Cardiac muscle cell (in vitro differentiated cells and primary cell): ENCODE data around the gene ADAMTS14. TPM values are rescaled to one million over a fixed set of nuclear protein-coding genes. Genes with fewer than 3 reads are reported as not detected.

Experiments used
- DNase-seq, 2 donors: peaks; one replicate each; pipeline versions ENCODE4 v3.0.0 to v3.0.0-alpha.2; 2010 to 2017; ENCODE audit warnings: low read depth in 1 of 2, low spot score in 1 of 2
- H3K27ac ChIP-seq: fragments of 200-600 bp; sonication (generic); 2 replicates; pipeline ENCODE4 v1.5.1; 2016
- H3K27me3 ChIP-seq: fragments of 200-600 bp; sonication (generic); 2 replicates; pipeline ENCODE4 v1.6.0; 2016; ENCODE audit warnings: control low read depth
- H3K36me3 ChIP-seq: fragments of 200-600 bp; sonication (generic); 2 replicates; pipeline ENCODE4 v1.5.1; 2016; ENCODE audit warnings: control low read depth
- H3K4me1 ChIP-seq: fragments of 200-600 bp; sonication (generic); 2 replicates; pipeline ENCODE4 v1.8.1; 2017; ENCODE audit warnings: low read depth, mild to moderate bottlenecking, mixed run types
- H3K4me3 ChIP-seq: fragments of 200-600 bp; sonication (generic); 2 replicates; pipeline ENCODE4 v1.5.1; 2016; ENCODE audit warnings: mild to moderate bottlenecking
- H3K9me3 ChIP-seq: fragments of 200-600 bp; sonication (generic); 2 replicates; pipeline ENCODE4 v1.5.1; 2017; ENCODE audit warnings: low read depth, mild to moderate bottlenecking, control low read depth
- polyA plus RNA-seq: library from polyadenylated mRNA; unstranded; fragments of >200 nt; fragmentation: Nextera tagmentation; extraction: Ambion mirVana; gene quantifications from 2 replicates; pipeline ENCODE4 v1.2.1, GENCODE V29; 2016
- total RNA-seq: library from RNA; depleted of rRNA; stranded (reverse); fragments of >200 nt; gene quantifications from 2 replicates; pipeline ENCODE4 v1.2.3, GENCODE V29; 2016
- TF ChIP-seq, protein P1 (sequence below): IDR thresholded peaks from 2 replicates; pipeline ENCODE4 v1.5.1; 2012; ENCODE audit warnings: low read depth, mild to moderate bottlenecking, low read length

ADAMTS14 gene
- total and polyA plus RNA-seq, 2 experiments from 2014 or later, result 1.2 to 1.9 TPM

DNA sequence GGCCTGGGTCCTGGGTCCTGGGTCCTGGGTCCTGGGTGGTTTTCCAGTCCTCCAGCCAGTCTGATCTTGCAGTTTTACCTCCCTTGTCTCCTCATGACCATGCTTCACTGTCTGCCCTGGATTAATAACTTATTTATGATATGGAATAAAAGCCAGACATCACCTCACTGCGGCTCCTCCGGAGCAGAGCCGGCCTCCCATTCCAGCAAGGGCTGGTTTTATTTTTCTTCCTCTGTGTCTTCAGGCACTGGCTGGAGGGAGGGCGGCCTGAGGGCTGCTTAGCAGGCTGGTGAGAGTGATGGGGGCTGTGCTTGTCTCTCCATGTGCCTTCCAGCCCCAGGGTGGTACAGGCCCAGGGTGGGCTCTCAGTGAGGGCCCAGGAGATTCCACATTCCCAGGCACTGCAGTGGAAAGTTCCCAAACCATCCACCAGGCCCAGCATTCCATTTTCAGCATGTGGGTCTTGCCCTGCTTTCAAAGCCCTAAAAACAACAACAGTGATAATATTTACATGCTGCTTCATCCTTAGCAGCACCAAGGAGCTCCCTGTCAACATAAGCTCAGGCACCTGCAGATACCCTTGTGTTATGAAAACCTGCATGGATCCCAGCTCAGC is 12.6 kb downstream of the ADAMTS14 start:
- Histone ChIP-seq H3K9me3 (no peaks in the 10 kb centered on the region), H3K27me3 (no peaks in the 10 kb centered on the region), H3K36me3 (no peaks in the 10 kb centered on the region), H3K27ac (peak overlapping the region; percentile 46), H3K4me3 (no peak overlapping the region), H3K4me1 (peaks cover 17% of the 10 kb centered on the region)
- no peak for DNase-seq
- TF ChIP-seq, protein P1, sequence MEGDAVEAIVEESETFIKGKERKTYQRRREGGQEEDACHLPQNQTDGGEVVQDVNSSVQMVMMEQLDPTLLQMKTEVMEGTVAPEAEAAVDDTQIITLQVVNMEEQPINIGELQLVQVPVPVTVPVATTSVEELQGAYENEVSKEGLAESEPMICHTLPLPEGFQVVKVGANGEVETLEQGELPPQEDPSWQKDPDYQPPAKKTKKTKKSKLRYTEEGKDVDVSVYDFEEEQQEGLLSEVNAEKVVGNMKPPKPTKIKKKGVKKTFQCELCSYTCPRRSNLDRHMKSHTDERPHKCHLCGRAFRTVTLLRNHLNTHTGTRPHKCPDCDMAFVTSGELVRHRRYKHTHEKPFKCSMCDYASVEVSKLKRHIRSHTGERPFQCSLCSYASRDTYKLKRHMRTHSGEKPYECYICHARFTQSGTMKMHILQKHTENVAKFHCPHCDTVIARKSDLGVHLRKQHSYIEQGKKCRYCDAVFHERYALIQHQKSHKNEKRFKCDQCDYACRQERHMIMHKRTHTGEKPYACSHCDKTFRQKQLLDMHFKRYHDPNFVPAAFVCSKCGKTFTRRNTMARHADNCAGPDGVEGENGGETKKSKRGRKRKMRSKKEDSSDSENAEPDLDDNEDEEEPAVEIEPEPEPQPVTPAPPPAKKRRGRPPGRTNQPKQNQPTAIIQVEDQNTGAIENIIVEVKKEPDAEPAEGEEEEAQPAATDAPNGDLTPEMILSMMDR, result no peak

DNA sequence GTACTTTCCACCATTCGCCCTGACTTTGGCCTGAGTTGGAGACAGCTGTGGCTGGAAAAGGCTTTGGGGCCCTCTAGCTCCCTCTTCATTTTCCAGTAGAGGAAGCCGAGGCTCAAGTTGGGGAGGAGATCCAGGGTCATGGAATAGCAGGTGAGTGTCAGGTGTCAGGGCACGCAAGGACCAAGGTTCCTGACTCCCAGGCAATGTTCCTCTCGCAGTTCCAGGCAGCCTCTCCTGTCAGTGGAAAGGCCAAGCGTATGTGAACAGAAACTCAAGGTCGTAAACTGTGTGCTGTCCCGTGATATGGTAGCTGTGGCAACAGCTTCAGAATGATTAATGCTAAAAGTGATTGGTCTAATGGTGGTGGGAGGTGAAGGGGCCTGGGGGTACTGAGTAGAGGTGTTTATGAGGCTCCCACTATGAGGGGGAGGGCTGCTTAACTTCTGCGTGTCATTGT is 13.2 kb downstream of the ADAMTS14 start:
- no peak overlapping the region for H3K4me3 ChIP-seq
- H3K4me1 ChIP-seq, result peaks cover 17% of the 10 kb centered on the region
- peak in 1 of 2 donors; percentile 27 for DNase-seq
- no peaks in the 10 kb centered on the region for H3K27me3 ChIP-seq
- H3K36me3 ChIP-seq, result no peaks in the 10 kb centered on the region
- H3K9me3 ChIP-seq, result no peaks in the 10 kb centered on the region
- H3K27ac ChIP-seq, result peak overlapping the region; percentile 46
- TF ChIP-seq, protein P1, result no peak

DNA sequence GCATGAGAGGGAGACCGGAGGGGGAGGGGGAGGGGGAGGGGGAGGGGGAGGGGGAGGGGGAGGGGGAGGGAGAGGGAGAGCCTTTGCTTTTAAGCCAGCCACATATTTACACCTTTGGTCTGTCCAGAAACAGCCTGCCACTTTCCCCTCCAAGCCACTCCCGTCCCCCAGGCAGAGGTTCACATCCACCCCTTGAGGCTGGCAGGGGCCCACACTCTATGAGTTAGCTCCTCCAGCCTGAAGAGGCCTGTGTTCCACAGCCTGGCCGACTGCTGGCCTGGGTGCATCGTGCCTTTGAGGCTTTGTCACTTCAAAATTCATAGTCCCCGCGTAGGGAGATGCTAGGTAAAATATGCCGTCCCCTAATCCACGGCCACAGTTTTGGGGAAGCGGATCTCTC is 16.5 kb downstream of the ADAMTS14 start:
- H3K27ac ChIP-seq, result no peak overlapping the region
- TF ChIP-seq, protein P1, result no peak
- H3K4me3 ChIP-seq, result no peak overlapping the region
- peaks cover 15% of the 10 kb centered on the region for H3K4me1 ChIP-seq
- H3K27me3 ChIP-seq, result no peaks in the 10 kb centered on the region
- H3K36me3 ChIP-seq, result no peaks in the 10 kb centered on the region
- no peak for DNase-seq
- H3K9me3 ChIP-seq, result no peaks in the 10 kb centered on the region

DNA sequence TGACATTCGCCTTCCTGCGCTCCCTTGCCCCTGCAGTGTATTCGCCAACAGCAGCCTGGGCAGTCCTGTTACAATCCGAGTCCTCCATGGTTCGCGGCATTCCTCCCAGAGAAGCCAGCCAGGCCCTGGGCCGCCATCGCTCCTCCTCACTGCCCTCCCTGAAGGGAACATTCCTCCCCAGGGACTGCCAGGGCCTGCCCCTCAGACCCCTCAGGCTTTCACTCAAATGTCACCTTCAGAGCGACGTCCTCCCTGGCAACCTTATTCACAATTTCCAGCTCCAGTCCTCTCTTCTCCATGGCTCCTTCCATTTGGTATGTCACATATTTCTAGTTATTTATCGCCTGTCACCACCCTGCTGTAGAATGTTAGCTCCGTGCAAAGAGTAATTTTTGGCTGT is 17.4 kb downstream of the ADAMTS14 start:
- peaks cover 13% of the 10 kb centered on the region for H3K4me1 ChIP-seq
- no peaks in the 10 kb centered on the region for H3K36me3 ChIP-seq
- no peak for DNase-seq
- no peaks in the 10 kb centered on the region for H3K27me3 ChIP-seq
- H3K4me3 ChIP-seq, result no peak overlapping the region
- TF ChIP-seq, protein P1, result no peak
- no peak overlapping the region for H3K27ac ChIP-seq
- H3K9me3 ChIP-seq, result no peaks in the 10 kb centered on the region

DNA sequence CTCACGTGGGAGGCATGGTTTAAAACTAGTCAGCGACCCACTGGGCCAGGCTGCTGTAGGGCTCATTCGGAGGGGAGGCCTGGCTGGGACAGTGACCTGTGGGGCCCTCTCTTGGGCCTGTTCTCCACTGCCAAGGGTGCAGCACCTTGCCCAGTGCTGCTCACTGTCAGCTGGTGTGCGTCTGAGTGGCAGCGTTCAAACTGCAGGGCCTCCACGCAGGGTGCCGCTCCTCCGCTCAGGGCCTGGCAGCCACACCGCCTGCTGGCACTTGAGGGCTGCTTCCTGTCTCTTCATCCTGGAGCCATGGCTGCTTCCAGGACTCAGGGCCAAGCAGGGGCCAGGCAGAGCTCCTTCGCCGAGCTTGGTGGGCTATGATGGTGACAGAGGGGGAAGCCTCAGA is 18.3 kb downstream of the ADAMTS14 start:
- Histone ChIP-seq H3K4me3 (no peak overlapping the region), H3K36me3 (no peaks in the 10 kb centered on the region), H3K4me1 (peaks cover 4% of the 10 kb centered on the region), H3K9me3 (no peaks in the 10 kb centered on the region), H3K27ac (no peak overlapping the region), H3K27me3 (no peaks in the 10 kb centered on the region)
- DNase-seq, result no peak
- TF ChIP-seq, protein P1, result no peak
